ENCODE data around the gene TRIP10. TPM values are rescaled to one million over a fixed set of nuclear protein-coding genes. Genes with fewer than 3 reads are reported as not detected.

TRIP10 gene
- total and polyA plus RNA-seq, 2 of the 8 experiments (the other 6 are each of a cell fraction or from before 2014, with no cell fraction given) = 27.8 to 69.5 TPM

GRCh38 chr19:6787393-6787792 lies 47.9 kb downstream of the TRIP10 start:
- Histone ChIP-seq H3K56ac (replicated peaks; ENCODE audit: insufficient read length, low read depth, low read length) (no peak overlapping the region), H3K23ac (ENCODE audit: insufficient read length) (no peak overlapping the region), H2BK120ac (replicated peaks; ENCODE audit: low read depth, low read length) (no peak overlapping the region), H3K4me2 (ENCODE audit: insufficient read depth in 1 of 2, low read depth in 2 of 2, low read length in 2 of 2) (no peak overlapping the region), H2BK15ac (ENCODE audit: low read length) (no peak overlapping the region), H3K4me1 (replicated peaks in 1 of 4; ENCODE audit: control insufficient read depth in 3 of 4, insufficient read depth in 4 of 4, low read length in 3 of 4) (no peaks in the 10 kb centered on the region), H4K5ac (ENCODE audit: insufficient read length, low read depth, low read length) (no peak overlapping the region), H4K91ac (replicated peaks; ENCODE audit: insufficient read length, low read length) (no peak overlapping the region), H3K27ac (ENCODE audit: low read depth, low read length) (no peak overlapping the region), H3K27me3 (replicated peaks in 1 of 4; ENCODE audit: control insufficient read depth in 3 of 4, extremely low read depth in 1 of 4, insufficient read depth in 3 of 4, low read length in 3 of 4) (no peaks in the 10 kb centered on the region), H3K9me3 (ENCODE audit: insufficient read depth in 2 of 2, low read depth in 1 of 2, low read length in 1 of 2) (peaks cover 24 to 45% of the 10 kb centered on the region in 2 experiments), H3K79me2 (ENCODE audit: control insufficient read depth in 1 of 2, insufficient read depth in 2 of 2, low read length in 2 of 2) (no peaks in the 10 kb centered on the region), H2AFZ (ENCODE audit: low read length) (no peak overlapping the region), H2BK12ac (ENCODE audit: low read depth, low read length) (no peak overlapping the region), H3K14ac (ENCODE audit: insufficient read length) (no peak overlapping the region), H2BK5ac (ENCODE audit: low read depth, low read length) (no peak overlapping the region), H3K36me3 (ENCODE audit: control insufficient read depth in 2 of 4, insufficient read depth in 4 of 4, low read length in 3 of 4) (no peaks in the 10 kb centered on the region), H3K4ac (replicated peaks; ENCODE audit: insufficient read length, low read depth, low read length) (no peak overlapping the region), H2AK5ac (ENCODE audit: low read depth, low read length) (no peak overlapping the region), H3K9ac (replicated peaks in 1 of 4; ENCODE audit: extremely low read depth in 1 of 4, low read depth in 3 of 4, low read length in 3 of 4) (no peak overlapping the region), H2BK20ac (ENCODE audit: low read length) (no peak overlapping the region), H3K23me2 (ENCODE audit: low read depth, low read length) (no peaks in the 10 kb centered on the region), H3K79me1 (ENCODE audit: low read depth, low read length) (no peaks in the 10 kb centered on the region), H3K18ac (ENCODE audit: extremely low read depth, low read length) (no peak overlapping the region), H4K20me1 (replicated peaks in 1 of 2; ENCODE audit: control insufficient read depth in 1 of 2, insufficient read depth in 2 of 2, low read length in 2 of 2) (no peaks in the 10 kb centered on the region), H3K4me3 (ENCODE audit: extremely low read depth in 1 of 4, insufficient read depth in 2 of 4, low read depth in 3 of 4, low read length in 4 of 4) (no peak overlapping the region), H4K8ac (ENCODE audit: extremely low read depth, insufficient read depth, low read length) (no peak overlapping the region)
- DNase-seq (ENCODE audit: low read depth in 1 of 2, low spot score in 2 of 2) (no peak), FAIRE-seq (no peak)
- TF ChIP-seq CHD2 (IDR thresholded peaks at IDR 0.05; ENCODE audit: low read length) (no peak), SIRT6 (IDR thresholded peaks at IDR 0.05; ENCODE audit: low read length) (no peak)
- TF ChIP-seq, protein P1, sequence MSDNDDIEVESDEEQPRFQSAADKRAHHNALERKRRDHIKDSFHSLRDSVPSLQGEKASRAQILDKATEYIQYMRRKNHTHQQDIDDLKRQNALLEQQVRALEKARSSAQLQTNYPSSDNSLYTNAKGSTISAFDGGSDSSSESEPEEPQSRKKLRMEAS (IDR thresholded peaks at IDR 0.05) = no peak
- ChIA-PET POLR2A (ENCODE audit: partially characterized antibody) (interaction anchor here (1.5 kb wide), 1 partner anchor 15 kb away, joined by 3 read pairs; no protein-coding TSS in a partner anchor), CTCF (ENCODE audit: partially characterized antibody) (no interaction called here)
- 76% methylated on average over 4 of the region's 4 CpGs; no CpG with 5 or more reads in 1 of the 2 experiments for WGBS, 2 experiments (ENCODE audit: extremely low coverage in 1 of 2, insufficient coverage in 1 of 2, insufficient read length in 1 of 2, insufficient replicate concordance in 2 of 2, low coverage in 1 of 2, low lambda C conversion rate in 2 of 2, missing lambda C conversion rate in 1 of 2)
